Peyer's patch (tissue), 4 donors: ENCODE data around the gene TCIRG1.
A peak's percentile ranks its signal among the peaks of the same experiment; 100 is the strongest.

Source experiments
- CTCF ChIP-seq, 6 experiments: fragments of 450-650 bp in 4 of 6; fragments of 200-600 bp in 2 of 6; sonication (generic) in 1 of 6; IDR thresholded peaks; one replicate each; pipeline ENCODE4 v1.5.1; 2017 to 2019; ENCODE audit warnings: antibody characterized with exemption in 6 of 6, mild to moderate bottlenecking in 3 of 6, moderate library complexity in 1 of 6
- POLR2A ChIP-seq, 2 donors: fragments of 450-650 bp; IDR thresholded peaks; one replicate each; pipeline ENCODE4 v1.5.1; 2017; ENCODE audit warnings: antibody characterized with exemption in 2 of 2, mild to moderate bottlenecking in 2 of 2, moderate library complexity in 2 of 2

- no peak for TF ChIP-seq CTCF (IDR thresholded peaks at IDR 0.05)
- peak in 1 of 2 donors; percentile 78 for TF ChIP-seq POLR2A (IDR thresholded peaks at IDR 0.05)
Measured at GRCh38 chr11:68014157-68014946, 24.5 kb upstream of the TCIRG1 start.
